ENCODE results near the gene GLOD5.

The GLOD5 gene

DNA sequence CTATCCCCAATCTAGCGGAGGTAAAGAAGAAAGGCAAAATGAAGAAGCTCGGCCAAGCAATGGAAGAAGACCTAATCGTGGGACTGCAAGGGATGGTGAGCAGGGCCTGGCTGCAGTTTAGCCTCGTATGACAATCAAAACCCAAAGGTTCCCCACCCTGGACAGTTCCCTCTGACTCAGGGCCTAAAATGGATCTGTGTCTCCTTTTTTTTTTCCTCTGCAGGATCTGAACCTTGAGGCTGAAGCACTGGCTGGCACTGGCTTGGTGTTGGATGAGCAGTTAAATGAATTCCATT lies 41.3 kb downstream of the GLOD5 start:
- peak overlapping the region; percentile 81 for H3K27ac ChIP-seq (ENCODE audit: low read depth, low read length, poor library complexity, severe bottlenecking)
- no peaks in the 10 kb centered on the region for H4K20me1 ChIP-seq (ENCODE audit: insufficient read depth, low read length)
- no peaks in the 10 kb centered on the region for H3K27me3 ChIP-seq (ENCODE audit: insufficient read depth, low read length)
- no peaks in the 10 kb centered on the region for H3K36me3 ChIP-seq (ENCODE audit: insufficient read depth, low read length)
- no peaks in the 10 kb centered on the region for H3K9me2 ChIP-seq (ENCODE audit: low read depth, low read length)
- H3K4me3 ChIP-seq (ENCODE audit: low read depth, low read length, poor library complexity, severe bottlenecking) = peak overlapping the region; percentile 63
- no peak overlapping the region for H2AFZ ChIP-seq (ENCODE audit: low read length)
- peaks cover 15% of the 10 kb centered on the region for H3K4me1 ChIP-seq (ENCODE audit: insufficient read depth, low read length, severe bottlenecking)
- peak overlapping the region; percentile 73 for H3K9ac ChIP-seq (ENCODE audit: low read length)
- H3F3A ChIP-seq (ENCODE audit: insufficient read depth, low read length) = no peaks in the 10 kb centered on the region
- H3K79me2 ChIP-seq (ENCODE audit: insufficient read depth, low read length) = no peaks in the 10 kb centered on the region
- no peaks in the 10 kb centered on the region for H3K9me3 ChIP-seq (ENCODE audit: low read length)
- no peak for TF ChIP-seq EZH2 (IDR thresholded peaks at IDR 0.05; ENCODE audit: borderline replicate concordance, low read length)
- TF ChIP-seq, protein P1, sequence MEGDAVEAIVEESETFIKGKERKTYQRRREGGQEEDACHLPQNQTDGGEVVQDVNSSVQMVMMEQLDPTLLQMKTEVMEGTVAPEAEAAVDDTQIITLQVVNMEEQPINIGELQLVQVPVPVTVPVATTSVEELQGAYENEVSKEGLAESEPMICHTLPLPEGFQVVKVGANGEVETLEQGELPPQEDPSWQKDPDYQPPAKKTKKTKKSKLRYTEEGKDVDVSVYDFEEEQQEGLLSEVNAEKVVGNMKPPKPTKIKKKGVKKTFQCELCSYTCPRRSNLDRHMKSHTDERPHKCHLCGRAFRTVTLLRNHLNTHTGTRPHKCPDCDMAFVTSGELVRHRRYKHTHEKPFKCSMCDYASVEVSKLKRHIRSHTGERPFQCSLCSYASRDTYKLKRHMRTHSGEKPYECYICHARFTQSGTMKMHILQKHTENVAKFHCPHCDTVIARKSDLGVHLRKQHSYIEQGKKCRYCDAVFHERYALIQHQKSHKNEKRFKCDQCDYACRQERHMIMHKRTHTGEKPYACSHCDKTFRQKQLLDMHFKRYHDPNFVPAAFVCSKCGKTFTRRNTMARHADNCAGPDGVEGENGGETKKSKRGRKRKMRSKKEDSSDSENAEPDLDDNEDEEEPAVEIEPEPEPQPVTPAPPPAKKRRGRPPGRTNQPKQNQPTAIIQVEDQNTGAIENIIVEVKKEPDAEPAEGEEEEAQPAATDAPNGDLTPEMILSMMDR (IDR thresholded peaks at IDR 0.05; ENCODE audit: low read length) = no peak
- H3K4me2 ChIP-seq (ENCODE audit: low read length) = peak overlapping the region; percentile 71

DNA sequence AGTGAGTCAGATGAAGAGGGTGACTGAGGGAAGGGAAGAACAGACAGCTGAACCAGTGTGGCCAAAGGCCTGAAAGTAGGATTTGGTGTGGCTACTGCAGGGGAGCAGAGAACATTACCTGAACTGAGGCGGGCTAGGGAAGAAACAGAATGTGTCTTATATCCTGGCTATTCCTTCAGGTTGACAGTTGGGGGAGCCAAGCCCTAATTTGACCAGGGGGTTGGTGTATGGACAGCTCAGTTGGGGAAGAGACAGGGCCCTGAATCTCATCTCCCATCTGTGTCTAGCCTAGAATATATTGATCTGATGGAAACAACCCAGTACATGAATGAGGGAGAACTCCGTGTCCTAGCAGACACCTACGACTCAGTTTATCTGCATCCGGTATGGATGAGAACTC lies 44.5 kb downstream of the GLOD5 start:
- no peak overlapping the region for H3K4me2 ChIP-seq (ENCODE audit: low read length)
- H3K27me3 ChIP-seq (ENCODE audit: insufficient read depth, low read length) = no peaks in the 10 kb centered on the region

DNA sequence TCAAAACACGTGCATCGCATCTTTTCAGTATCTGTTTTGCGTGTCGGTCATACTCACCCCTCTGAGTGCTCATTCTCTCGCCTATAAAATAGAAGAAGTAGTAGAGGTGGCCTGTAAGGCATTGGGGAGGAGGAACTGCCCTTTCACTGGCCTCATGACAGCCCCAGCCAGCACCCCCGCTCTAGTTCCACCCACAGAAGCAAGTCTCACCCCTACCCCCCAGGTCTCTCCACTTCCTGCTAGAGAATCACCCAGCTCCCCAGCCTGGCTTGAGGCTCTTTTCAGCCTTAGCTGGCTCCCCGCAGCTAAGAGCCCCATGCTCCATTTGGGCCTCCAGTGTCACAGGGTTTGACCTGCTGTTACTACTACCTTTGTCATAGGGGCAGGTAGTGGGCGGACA lies 52.1 kb downstream of the GLOD5 start:
- Histone ChIP-seq H3K4me2 (ENCODE audit: low read length) (no peak overlapping the region), H3F3A (ENCODE audit: insufficient read depth, low read length) (no peaks in the 10 kb centered on the region), H3K36me3 (ENCODE audit: insufficient read depth, low read length) (no peaks in the 10 kb centered on the region), H4K20me1 (ENCODE audit: insufficient read depth, low read length) (no peaks in the 10 kb centered on the region), H3K4me3 (ENCODE audit: low read depth, low read length, poor library complexity, severe bottlenecking) (no peak overlapping the region), H3K9ac (ENCODE audit: low read length) (no peak overlapping the region), H2AFZ (ENCODE audit: low read length) (no peak overlapping the region), H3K27me3 (ENCODE audit: insufficient read depth, low read length) (no peaks in the 10 kb centered on the region), H3K27ac (ENCODE audit: low read depth, low read length, poor library complexity, severe bottlenecking) (no peak overlapping the region), H3K4me1 (ENCODE audit: insufficient read depth, low read length, severe bottlenecking) (no peaks in the 10 kb centered on the region), H3K9me2 (ENCODE audit: low read depth, low read length) (no peaks in the 10 kb centered on the region), H3K79me2 (ENCODE audit: insufficient read depth, low read length) (no peaks in the 10 kb centered on the region), H3K9me3 (ENCODE audit: low read length) (no peaks in the 10 kb centered on the region)
- TF ChIP-seq, protein P1 (IDR thresholded peaks at IDR 0.05; ENCODE audit: low read length) = no peak
- no peak for TF ChIP-seq EZH2 (IDR thresholded peaks at IDR 0.05; ENCODE audit: borderline replicate concordance, low read length)

More for the DNA sequence above, 44.5 kb downstream of the GLOD5 start:
- H3K9ac ChIP-seq (ENCODE audit: low read length) = no peak overlapping the region
- H3K9me3 ChIP-seq (ENCODE audit: low read length) = no peaks in the 10 kb centered on the region
- H3K79me2 ChIP-seq (ENCODE audit: insufficient read depth, low read length) = no peaks in the 10 kb centered on the region
- no peak overlapping the region for H3K27ac ChIP-seq (ENCODE audit: low read depth, low read length, poor library complexity, severe bottlenecking)
- TF ChIP-seq, protein P1 (IDR thresholded peaks at IDR 0.05; ENCODE audit: low read length) = peak; percentile 8; the same call in 1 of the 2 replicates
- no peak for TF ChIP-seq EZH2 (IDR thresholded peaks at IDR 0.05; ENCODE audit: borderline replicate concordance, low read length)
- no peaks in the 10 kb centered on the region for H3K9me2 ChIP-seq (ENCODE audit: low read depth, low read length)
- H3K4me3 ChIP-seq (ENCODE audit: low read depth, low read length, poor library complexity, severe bottlenecking) = no peak overlapping the region
- no peaks in the 10 kb centered on the region for H4K20me1 ChIP-seq (ENCODE audit: insufficient read depth, low read length)
- H3F3A ChIP-seq (ENCODE audit: insufficient read depth, low read length) = no peaks in the 10 kb centered on the region
- H3K4me1 ChIP-seq (ENCODE audit: insufficient read depth, low read length, severe bottlenecking) = peaks cover 8% of the 10 kb centered on the region
- no peaks in the 10 kb centered on the region for H3K36me3 ChIP-seq (ENCODE audit: insufficient read depth, low read length)
- H2AFZ ChIP-seq (ENCODE audit: low read length) = no peak overlapping the region
